Stimulated activated CD4-positive, alpha-beta T cell treated with anti-CD3 and anti-CD28 coated beads, Interleukin-4, amount 100 ng/mL, for 1 hour (primary cell): ENCODE results near the gene RAP1GAP2.
"Not testable (repeated sequence)": the region's sequence is repeated elsewhere in the genome, so short reads cannot be mapped to it uniquely, and the experiment has no call there.

Experiments
- DNase-seq: peaks from one replicate; pipeline ENCODE4 v3.0.0-alpha.2; 2020

RAP1GAP2 gene

GRCh38 chr17:3029213-3029913, 233.1 kb downstream of the RAP1GAP2 start:
- no peak for DNase-seq

- no peak for DNase-seq
Observed at GRCh38 chr17:3030096-3030495, 233.9 kb downstream of the RAP1GAP2 start.

- not testable (repeated sequence) for DNase-seq
Observed at GRCh38 chr17:3030852-3031470, 234.7 kb downstream of the RAP1GAP2 start.

- DNase-seq: no peak
Observed at GRCh38 chr17:3032258-3033247, 236.3 kb downstream of the RAP1GAP2 start.

- no peak for DNase-seq
Observed at GRCh38 chr17:3033248-3033640, 237.0 kb downstream of the RAP1GAP2 start.

GRCh38 chr17:3033741-3034577, 237.7 kb downstream of the RAP1GAP2 start:
- no peak for DNase-seq

GRCh38 chr17:3034578-3034920, 238.3 kb downstream of the RAP1GAP2 start:
- no peak for DNase-seq

- DNase-seq: no peak
Observed at GRCh38 chr17:3035256-3035967, 239.2 kb downstream of the RAP1GAP2 start.

GRCh38 chr17:3035968-3036280, 239.7 kb downstream of the RAP1GAP2 start:
- DNase-seq: no peak

- DNase-seq: no peak
Observed at GRCh38 chr17:3036800-3037199, 240.6 kb downstream of the RAP1GAP2 start.

GRCh38 chr17:3037259-3037658, 241.0 kb downstream of the RAP1GAP2 start:
- DNase-seq: no peak

GRCh38 chr17:3038941-3039340, 242.7 kb downstream of the RAP1GAP2 start:
- DNase-seq: no peak

- no peak for DNase-seq
Observed at GRCh38 chr17:3039736-3040135, 243.5 kb downstream of the RAP1GAP2 start.

GRCh38 chr17:3040882-3041281, 244.6 kb downstream of the RAP1GAP2 start:
- DNase-seq: no peak

GRCh38 chr17:3043737-3044365, 247.6 kb downstream of the RAP1GAP2 start:
- DNase-seq: no peak

GRCh38 chr17:3046753-3047152, 250.5 kb downstream of the RAP1GAP2 start:
- no peak for DNase-seq

- peak; percentile 92 for DNase-seq
Observed at GRCh38 chr17:3048727-3049471, 252.7 kb downstream of the RAP1GAP2 start.

GRCh38 chr17:3049705-3050295, 253.6 kb downstream of the RAP1GAP2 start:
- no peak for DNase-seq

- DNase-seq: not testable (repeated sequence)
Observed at GRCh38 chr17:3054868-3055267, 258.6 kb downstream of the RAP1GAP2 start.

- DNase-seq: not testable (repeated sequence)
Observed at GRCh38 chr17:3062824-3063377, 266.7 kb downstream of the RAP1GAP2 start.
